Measurements from ENCODE around the gene TMEM107.

- TF ChIP-seq CTCF (IDR thresholded peaks at IDR 0.05; ENCODE audit: low read depth, low read length) (peak; percentile 23; the same call in 1 of the 2 replicates), EZH2phosphoT487 (IDR thresholded peaks at IDR 0.05; ENCODE audit: low read depth) (no peak)
These were observed 10.8 kb upstream of the TMEM107 start for GRCh38 chr17:8186787-8187516.
